ENCODE results near the gene ZFAND3.

- TF ChIP-seq CTCF (IDR thresholded peaks at IDR 0.05) (no peak), EZH2 (IDR thresholded peaks at IDR 0.05; ENCODE audit: borderline replicate concordance, insufficient read depth, low read depth, low read length, poor library complexity, severe bottlenecking) (no peak)
Observed at GRCh38 chr6:38107073-38107472, 287.5 kb downstream of the ZFAND3 start.
